ENCODE data around the gene CFAP46. TPM values are rescaled to one million over a fixed set of nuclear protein-coding genes. Genes with fewer than 3 reads are reported as not detected.

Gene CFAP46
- total and polyA plus RNA-seq, 10 of the 15 experiments (the other 5 are each of a cell fraction or from before 2014, with no cell fraction given): 0.01 to 0.18 (median 0.03) TPM; not detected in 7

DNA sequence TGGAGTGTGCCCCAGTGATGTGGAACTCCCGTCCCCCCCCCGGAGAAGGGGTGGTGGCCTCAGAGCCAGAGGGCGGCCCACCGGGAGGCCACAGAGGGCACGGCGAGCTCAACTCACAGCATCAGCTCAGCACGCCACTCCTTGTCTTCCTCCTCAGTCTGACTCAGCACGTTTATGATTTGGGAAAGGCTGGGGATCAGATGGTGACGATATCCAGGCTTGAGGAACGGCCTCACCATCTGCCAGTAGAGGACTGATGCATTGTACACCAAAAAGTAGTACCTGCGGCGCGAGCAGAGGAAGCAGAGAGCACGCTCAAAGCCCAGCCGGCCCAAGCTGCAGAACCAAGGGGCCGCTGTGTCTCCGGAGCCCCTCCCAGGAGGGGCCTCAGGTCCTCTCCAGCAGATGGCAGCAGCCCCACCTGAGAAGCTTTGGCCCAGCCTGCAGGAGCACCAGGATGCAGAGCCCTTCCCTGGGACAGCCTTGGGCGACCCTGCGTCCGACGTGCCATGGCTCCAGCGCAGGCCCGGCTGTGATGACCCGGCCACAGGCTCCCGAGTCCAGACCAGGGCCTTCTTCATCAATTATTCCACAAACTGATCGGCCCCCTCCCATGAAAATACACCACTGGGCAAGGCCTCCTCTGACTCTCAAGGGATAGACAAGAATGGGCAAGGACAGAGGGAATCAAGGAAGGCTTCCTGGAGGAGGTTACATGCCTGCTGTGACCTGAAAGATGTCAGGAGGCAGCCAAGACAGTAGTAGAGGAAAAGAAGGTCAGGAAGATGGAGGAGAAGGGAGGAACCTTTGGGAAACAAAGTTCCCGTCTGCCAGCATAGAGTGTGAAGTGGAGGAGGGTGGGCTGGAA, 3.7 kb downstream of the CFAP46 start:
- CTCF ChIA-PET: no interaction called here
- Histone ChIP-seq H3K9ac (ENCODE audit: control insufficient read depth, insufficient read depth, low read length) (no peak overlapping the region), H3K79me2 (ENCODE audit: control insufficient read depth, insufficient read depth, low read length) (no peaks in the 10 kb centered on the region), H3K4me1 (ENCODE audit: control insufficient read depth, insufficient read depth, low read length) (peaks cover 10% of the 10 kb centered on the region), H2AFZ (ENCODE audit: control insufficient read depth, low read depth, low read length) (no peak overlapping the region), H3K27ac (ENCODE audit: control insufficient read depth, insufficient read depth) (no peak overlapping the region), H4K20me1 (ENCODE audit: control insufficient read depth, insufficient read depth) (no peaks in the 10 kb centered on the region), H3K4me3 (no peak overlapping the region), H3K36me3 (ENCODE audit: control insufficient read depth in 2 of 2, insufficient read depth in 2 of 2, low read length in 1 of 2) (no peaks in the 10 kb centered on the region), H3K27me3 (replicated peaks in 1 of 2; ENCODE audit: control insufficient read depth in 2 of 2, insufficient read depth in 2 of 2, low read length in 1 of 2) (peaks cover 0 to 2% of the 10 kb centered on the region in 2 experiments; a peak in 2 of 4 replicates), H3K4me2 (ENCODE audit: control insufficient read depth, insufficient read depth) (no peak overlapping the region), H3K9me3 (replicated peaks; ENCODE audit: control insufficient read depth, insufficient read depth, low read length) (no peaks in the 10 kb centered on the region; the same call in 2 of the 3 replicates)
- POLR2A ChIA-PET: no interaction called here
- ATAC-seq: 0 out of 3 replicates have a peak, but pooled peaks have one; percentile 21
- no peak for TF ChIP-seq CREB1 (IDR thresholded peaks at IDR 0.05; ENCODE audit: low read depth)
- TF ChIP-seq, protein P1, sequence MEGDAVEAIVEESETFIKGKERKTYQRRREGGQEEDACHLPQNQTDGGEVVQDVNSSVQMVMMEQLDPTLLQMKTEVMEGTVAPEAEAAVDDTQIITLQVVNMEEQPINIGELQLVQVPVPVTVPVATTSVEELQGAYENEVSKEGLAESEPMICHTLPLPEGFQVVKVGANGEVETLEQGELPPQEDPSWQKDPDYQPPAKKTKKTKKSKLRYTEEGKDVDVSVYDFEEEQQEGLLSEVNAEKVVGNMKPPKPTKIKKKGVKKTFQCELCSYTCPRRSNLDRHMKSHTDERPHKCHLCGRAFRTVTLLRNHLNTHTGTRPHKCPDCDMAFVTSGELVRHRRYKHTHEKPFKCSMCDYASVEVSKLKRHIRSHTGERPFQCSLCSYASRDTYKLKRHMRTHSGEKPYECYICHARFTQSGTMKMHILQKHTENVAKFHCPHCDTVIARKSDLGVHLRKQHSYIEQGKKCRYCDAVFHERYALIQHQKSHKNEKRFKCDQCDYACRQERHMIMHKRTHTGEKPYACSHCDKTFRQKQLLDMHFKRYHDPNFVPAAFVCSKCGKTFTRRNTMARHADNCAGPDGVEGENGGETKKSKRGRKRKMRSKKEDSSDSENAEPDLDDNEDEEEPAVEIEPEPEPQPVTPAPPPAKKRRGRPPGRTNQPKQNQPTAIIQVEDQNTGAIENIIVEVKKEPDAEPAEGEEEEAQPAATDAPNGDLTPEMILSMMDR (IDR thresholded peaks at IDR 0.05 in 2 of 3, conservative IDR thresholded peaks at IDR 0.05 in 1 of 3; ENCODE audit: control insufficient read depth in 2 of 3, extremely low read depth in 1 of 3, insufficient read depth in 1 of 3, low read depth in 3 of 3, low read length in 3 of 3): peak; percentile 14 to 15 (median 15); a peak in 3 of 6 replicates
- BruUV-seq (replicated peaks): no TSS peak
- 40% methylated on average over 27 of the region's 27 CpGs for WGBS (ENCODE audit: insufficient coverage, insufficient replicate concordance, low lambda C conversion rate, missing lambda C conversion rate)
- in situ Hi-C loops (cut with MboI) (no loop called here), intact Hi-C loops (cut with micrococcal nuclease; ENCODE audit: unreplicated experiment) (no loop called here)
- SMC1A ChIA-PET (ENCODE audit: uncharacterized antibody, unreplicated experiment): no interaction called here
- DNase-seq (ENCODE audit: low read depth, low spot score): no peak
- no peak for FAIRE-seq
- RAD21 ChIA-PET (ENCODE audit: unreplicated experiment): no interaction called here

DNA sequence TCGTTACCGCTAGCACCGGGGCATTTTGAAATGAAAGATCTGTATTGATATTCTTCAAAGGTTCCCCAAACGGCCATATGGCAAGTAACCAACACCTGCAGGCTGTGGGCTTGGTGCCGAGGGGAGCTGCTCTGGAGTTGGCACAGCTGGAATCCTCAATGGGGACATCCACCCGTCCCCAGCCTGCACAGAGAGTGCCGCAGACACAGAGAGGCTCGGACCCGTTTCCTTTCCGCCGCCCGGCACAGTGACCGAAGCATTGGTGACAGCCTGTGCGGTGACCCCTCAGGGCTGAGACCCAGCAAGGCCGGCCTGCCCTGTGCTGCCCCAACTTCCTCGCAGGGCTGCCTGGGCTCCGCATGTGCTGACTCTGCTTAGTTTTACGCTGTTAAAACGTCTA, 4.5 kb downstream of the CFAP46 start:
- BruUV-seq (replicated peaks): no TSS peak
- FAIRE-seq (no peak), ATAC-seq (no peak), DNase-seq (ENCODE audit: low read depth, low spot score) (no peak)
- no peak overlapping the region for H3K9ac ChIP-seq (ENCODE audit: control insufficient read depth, insufficient read depth, low read length)
- no peaks in the 10 kb centered on the region for H3K36me3 ChIP-seq (ENCODE audit: control insufficient read depth in 2 of 2, insufficient read depth in 2 of 2, low read length in 1 of 2)
- H4K20me1 ChIP-seq (ENCODE audit: control insufficient read depth, insufficient read depth): no peaks in the 10 kb centered on the region
- intact Hi-C loops (cut with micrococcal nuclease; ENCODE audit: unreplicated experiment): no loop called here
- no peaks in the 10 kb centered on the region for H3K79me2 ChIP-seq (ENCODE audit: control insufficient read depth, insufficient read depth, low read length)
- H2AFZ ChIP-seq (ENCODE audit: control insufficient read depth, low read depth, low read length): no peak overlapping the region
- ChIA-PET RAD21 (ENCODE audit: unreplicated experiment) (no interaction called here), SMC1A (ENCODE audit: uncharacterized antibody, unreplicated experiment) (no interaction called here), POLR2A (no interaction called here), CTCF (no interaction called here)
- no peak for TF ChIP-seq BMI1 (IDR thresholded peaks at IDR 0.05; ENCODE audit: borderline replicate concordance)
- no peak for TF ChIP-seq ZNF207 (IDR thresholded peaks at IDR 0.05; ENCODE audit: borderline replicate concordance)
- no peak for TF ChIP-seq FOS (IDR thresholded peaks at IDR 0.05; ENCODE audit: borderline replicate concordance, extremely low read depth, insufficient read length)
- no peak for TF ChIP-seq NR2C2 (IDR thresholded peaks at IDR 0.05; ENCODE audit: borderline replicate concordance, control insufficient read depth, insufficient read length, low read depth)
- TF ChIP-seq NBN (IDR thresholded peaks at IDR 0.05): no peak
- no peak for TF ChIP-seq NR2C1 (IDR thresholded peaks at IDR 0.05)
- TF ChIP-seq, protein P2, sequence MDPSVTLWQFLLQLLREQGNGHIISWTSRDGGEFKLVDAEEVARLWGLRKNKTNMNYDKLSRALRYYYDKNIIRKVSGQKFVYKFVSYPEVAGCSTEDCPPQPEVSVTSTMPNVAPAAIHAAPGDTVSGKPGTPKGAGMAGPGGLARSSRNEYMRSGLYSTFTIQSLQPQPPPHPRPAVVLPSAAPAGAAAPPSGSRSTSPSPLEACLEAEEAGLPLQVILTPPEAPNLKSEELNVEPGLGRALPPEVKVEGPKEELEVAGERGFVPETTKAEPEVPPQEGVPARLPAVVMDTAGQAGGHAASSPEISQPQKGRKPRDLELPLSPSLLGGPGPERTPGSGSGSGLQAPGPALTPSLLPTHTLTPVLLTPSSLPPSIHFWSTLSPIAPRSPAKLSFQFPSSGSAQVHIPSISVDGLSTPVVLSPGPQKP (IDR thresholded peaks at IDR 0.05; ENCODE audit: low read depth, low read length): no peak
- TF ChIP-seq IKZF1 (conservative IDR thresholded peaks at IDR 0.05): no peak
- peaks cover 0 to under 1% of the 10 kb centered on the region in 2 experiments; a peak in 2 of 4 replicates for H3K27me3 ChIP-seq (replicated peaks in 1 of 2; ENCODE audit: control insufficient read depth in 2 of 2, insufficient read depth in 2 of 2, low read length in 1 of 2)
- H3K27ac ChIP-seq (ENCODE audit: control insufficient read depth, insufficient read depth): no peak overlapping the region
- in situ Hi-C loops (cut with MboI): no loop called here
- H3K4me2 ChIP-seq (ENCODE audit: control insufficient read depth, insufficient read depth): no peak overlapping the region
- 67% methylated on average over 19 of the region's 19 CpGs for WGBS (ENCODE audit: insufficient coverage, insufficient replicate concordance, low lambda C conversion rate, missing lambda C conversion rate)
- H3K4me1 ChIP-seq (ENCODE audit: control insufficient read depth, insufficient read depth, low read length): peaks cover 10% of the 10 kb centered on the region
- no peaks in the 10 kb centered on the region; the same call in 2 of the 3 replicates for H3K9me3 ChIP-seq (replicated peaks; ENCODE audit: control insufficient read depth, insufficient read depth, low read length)
- H3K4me3 ChIP-seq: no peak overlapping the region
